ES-I3 (cell line): ENCODE measurements around the gene KHDC1L.

Experiments used
- H3K36me3 ChIP-seq: 2 replicates; pipeline ENCODE4 v1.6.1; 2013; ENCODE audit warnings: mild to moderate bottlenecking, low read length, control low read depth, moderate library complexity; ENCODE audit not compliant: insufficient read depth
- H3K4me1 ChIP-seq: 2 replicates; pipeline ENCODE4 v1.6.1; 2013; ENCODE audit warnings: mild to moderate bottlenecking, control low read depth, low read length; ENCODE audit not compliant: insufficient read depth
- H3K9ac ChIP-seq: 2 replicates; pipeline ENCODE4 v1.6.1; 2013; ENCODE audit warnings: low read depth, mild to moderate bottlenecking, low read length, moderate library complexity
- H3K9me3 ChIP-seq: 2 replicates; pipeline ENCODE4 v1.6.1; 2013; ENCODE audit warnings: mild to moderate bottlenecking, low read length, moderate library complexity; ENCODE audit not compliant: control insufficient read depth, insufficient read depth

Gene KHDC1L

GRCh38 chr6:73180763-73181619 lies 44.3 kb downstream of the KHDC1L start:
- H3K9me3 ChIP-seq = no peaks in the 10 kb centered on the region
- no peak overlapping the region for H3K9ac ChIP-seq
- H3K36me3 ChIP-seq = no peaks in the 10 kb centered on the region
- H3K4me1 ChIP-seq = peaks cover 10% of the 10 kb centered on the region

GRCh38 chr6:73180076-73180738 lies 45.1 kb downstream of the KHDC1L start:
- Histone ChIP-seq H3K4me1 (peaks cover 10% of the 10 kb centered on the region), H3K36me3 (no peaks in the 10 kb centered on the region), H3K9ac (no peak overlapping the region), H3K9me3 (no peaks in the 10 kb centered on the region)

- peaks cover 10% of the 10 kb centered on the region for H3K4me1 ChIP-seq
- H3K36me3 ChIP-seq = no peaks in the 10 kb centered on the region
- H3K9me3 ChIP-seq = no peaks in the 10 kb centered on the region
- no peak overlapping the region for H3K9ac ChIP-seq
Measured at GRCh38 chr6:73177221-73177944, 47.9 kb downstream of the KHDC1L start.

GRCh38 chr6:73176057-73176456 lies 49.2 kb downstream of the KHDC1L start:
- Histone ChIP-seq H3K4me1 (peaks cover 10% of the 10 kb centered on the region), H3K9me3 (no peaks in the 10 kb centered on the region), H3K36me3 (no peaks in the 10 kb centered on the region), H3K9ac (no peak overlapping the region)

GRCh38 chr6:73174646-73175045 lies 50.6 kb downstream of the KHDC1L start:
- no peak overlapping the region for H3K9ac ChIP-seq
- H3K36me3 ChIP-seq = no peaks in the 10 kb centered on the region
- no peaks in the 10 kb centered on the region for H3K4me1 ChIP-seq
- H3K9me3 ChIP-seq = no peaks in the 10 kb centered on the region
